HG02642 (cell line): ENCODE results near the gene LRRC75A.

Experiments used
- ATAC-seq: cut with Tn5 transposase; IDR thresholded peaks from one replicate; pipeline ENCODE4 v1.9.1; 2021; ENCODE audit warnings: mild to moderate bottlenecking; ENCODE audit not compliant: unreplicated experiment, poor library complexity

LRRC75A gene

GRCh38 chr17:16474012-16474725, 17.8 kb downstream of the LRRC75A start:
- ATAC-seq, result no peak

- no peak for ATAC-seq
These were observed 18.7 kb downstream of the LRRC75A start for GRCh38 chr17:16473044-16474011.

- ATAC-seq, result no peak
These were observed 19.5 kb downstream of the LRRC75A start for GRCh38 chr17:16472539-16472938.

DNA sequence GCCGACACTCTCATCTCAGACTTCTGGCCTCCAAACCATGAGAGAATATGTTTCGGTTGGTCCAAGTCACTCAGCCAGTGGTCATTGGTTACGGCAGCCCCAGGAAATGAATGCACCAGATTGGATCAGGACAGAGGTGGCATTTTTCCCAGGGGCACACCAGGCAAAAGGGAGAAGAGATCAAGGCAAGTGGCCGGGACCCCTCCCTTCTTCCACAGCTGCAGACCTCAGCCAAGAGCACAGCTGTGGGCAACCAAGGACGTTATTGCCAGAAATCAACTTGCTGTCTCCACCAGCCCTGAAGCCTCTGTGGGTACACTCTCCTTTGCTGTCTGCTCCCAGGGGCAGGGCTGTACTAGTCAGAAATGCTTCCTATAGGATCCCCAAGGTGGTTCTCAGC, 20.7 kb downstream of the LRRC75A start:
- ATAC-seq, result no peak

GRCh38 chr17:16470265-16470664, 21.7 kb downstream of the LRRC75A start:
- ATAC-seq, result no peak

GRCh38 chr17:16468428-16468992, 23.5 kb downstream of the LRRC75A start:
- ATAC-seq, result no peak

DNA sequence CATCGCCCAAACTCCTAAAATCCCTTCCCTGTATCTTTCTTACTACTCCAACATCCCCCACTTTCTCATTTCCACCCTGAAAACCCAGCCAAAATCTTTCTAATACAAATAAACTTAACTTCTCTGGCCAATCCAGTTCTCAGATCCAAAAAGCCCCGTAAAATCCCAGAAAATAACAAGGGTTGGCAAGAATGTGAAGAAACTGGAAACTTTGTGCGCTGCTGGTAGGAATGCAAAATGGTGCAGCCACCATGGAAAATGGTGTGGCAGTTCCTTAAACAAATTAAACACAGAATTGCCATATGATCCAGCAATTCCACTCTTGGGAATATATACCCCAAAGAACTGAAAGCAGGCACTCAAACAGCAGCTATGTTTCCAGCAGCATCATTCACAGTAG, 24.1 kb downstream of the LRRC75A start:
- no peak for ATAC-seq

GRCh38 chr17:16467044-16467443, 24.9 kb downstream of the LRRC75A start:
- no peak for ATAC-seq

DNA sequence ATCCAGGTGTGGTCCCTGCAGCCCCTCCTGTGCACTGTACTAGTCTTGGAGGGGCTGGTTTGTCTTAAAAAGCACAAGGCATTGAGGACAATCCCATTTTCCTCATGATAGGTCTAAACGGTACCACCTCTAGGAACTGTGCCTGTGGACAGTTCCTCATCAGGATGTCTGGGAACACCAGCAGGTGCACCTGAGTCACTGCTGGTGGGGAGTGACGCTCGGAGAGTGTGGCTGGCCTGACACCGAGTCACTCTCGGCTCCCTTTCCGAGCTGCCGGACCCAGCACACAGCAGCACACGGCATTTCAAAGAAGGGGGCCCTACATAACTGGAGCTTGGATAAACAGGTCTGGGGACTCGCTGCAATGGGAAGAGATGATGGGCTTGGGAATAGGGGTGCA, 25.6 kb downstream of the LRRC75A start:
- ATAC-seq, result no peak

DNA sequence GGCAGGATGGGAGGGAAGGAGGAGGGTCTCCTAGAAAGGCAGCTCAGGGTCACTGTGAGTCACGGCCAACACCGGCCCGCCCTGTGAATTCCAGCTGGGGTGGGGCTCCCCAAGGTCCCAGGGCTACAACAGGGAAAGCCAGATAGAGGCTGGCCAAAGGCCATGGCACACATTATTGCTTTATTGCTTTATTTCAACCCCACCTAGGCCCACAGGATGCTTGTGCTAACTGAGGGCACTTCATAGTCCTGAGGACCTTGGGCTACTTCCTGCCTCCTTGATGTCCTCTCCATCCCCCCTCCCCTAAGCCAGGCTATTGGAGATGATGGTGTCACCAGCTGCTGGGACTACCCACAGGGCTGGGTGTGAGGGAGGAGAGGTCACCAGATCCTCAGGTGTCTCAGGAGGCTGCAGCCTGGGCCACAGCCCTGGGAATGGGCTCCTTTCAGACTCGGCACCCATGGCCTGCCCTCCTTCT, 26.1 kb downstream of the LRRC75A start:
- ATAC-seq, result no peak

DNA sequence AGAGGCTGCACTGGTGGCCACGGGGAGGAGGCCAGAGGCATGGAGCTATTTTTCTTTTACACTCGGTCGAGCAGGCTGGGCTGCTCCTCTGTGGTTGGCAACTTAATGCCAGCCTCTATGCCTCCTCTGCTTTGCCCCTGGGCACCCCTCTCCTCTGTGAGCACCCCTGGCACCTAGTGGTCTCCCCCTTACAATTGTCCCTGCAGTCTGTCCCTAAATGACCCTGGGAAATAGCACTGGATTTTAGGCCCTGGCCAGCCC, 27.0 kb downstream of the LRRC75A start:
- no peak for ATAC-seq

DNA sequence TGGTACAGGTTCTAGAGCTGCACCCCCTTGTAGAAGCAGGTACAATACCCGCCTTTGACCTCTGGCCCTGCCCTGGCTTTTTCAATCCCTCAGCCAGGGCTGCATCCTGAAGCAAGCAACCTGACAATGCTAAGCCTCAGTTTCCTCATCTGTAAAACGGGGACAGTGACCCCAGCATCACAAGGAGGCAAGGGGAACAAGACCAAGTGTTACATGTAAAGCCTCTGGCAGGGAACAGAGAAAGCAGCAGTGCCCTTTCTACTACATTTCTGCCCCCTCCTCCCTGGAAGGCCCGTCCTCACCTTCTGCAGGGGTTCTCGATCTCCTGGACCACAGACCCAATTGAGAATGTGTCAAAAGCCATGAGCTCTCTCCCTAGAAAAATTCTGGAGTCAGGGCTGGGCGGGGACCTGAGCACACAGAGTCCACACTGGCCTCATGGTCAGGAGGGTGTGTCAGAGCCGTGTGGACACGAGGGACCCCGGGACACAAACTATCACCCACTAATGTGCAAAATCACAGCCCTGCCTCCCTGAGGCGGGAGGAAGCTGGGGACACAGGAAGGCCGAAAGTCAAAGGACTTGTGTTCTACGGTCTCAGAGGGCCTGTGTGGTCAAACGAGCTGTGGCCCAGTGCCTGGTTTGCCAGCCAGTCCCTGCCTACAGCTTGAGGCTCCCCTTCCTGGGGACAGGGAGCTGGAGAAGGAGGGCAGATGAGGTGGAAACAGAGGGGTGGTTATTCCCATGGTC, 27.5 kb downstream of the LRRC75A start:
- ATAC-seq, result no peak

GRCh38 chr17:16463358-16464302, 28.4 kb downstream of the LRRC75A start:
- no peak for ATAC-seq

GRCh38 chr17:16462070-16462864, 29.7 kb downstream of the LRRC75A start:
- ATAC-seq, result no peak

GRCh38 chr17:16461606-16461866, 30.5 kb downstream of the LRRC75A start:
- no peak for ATAC-seq

DNA sequence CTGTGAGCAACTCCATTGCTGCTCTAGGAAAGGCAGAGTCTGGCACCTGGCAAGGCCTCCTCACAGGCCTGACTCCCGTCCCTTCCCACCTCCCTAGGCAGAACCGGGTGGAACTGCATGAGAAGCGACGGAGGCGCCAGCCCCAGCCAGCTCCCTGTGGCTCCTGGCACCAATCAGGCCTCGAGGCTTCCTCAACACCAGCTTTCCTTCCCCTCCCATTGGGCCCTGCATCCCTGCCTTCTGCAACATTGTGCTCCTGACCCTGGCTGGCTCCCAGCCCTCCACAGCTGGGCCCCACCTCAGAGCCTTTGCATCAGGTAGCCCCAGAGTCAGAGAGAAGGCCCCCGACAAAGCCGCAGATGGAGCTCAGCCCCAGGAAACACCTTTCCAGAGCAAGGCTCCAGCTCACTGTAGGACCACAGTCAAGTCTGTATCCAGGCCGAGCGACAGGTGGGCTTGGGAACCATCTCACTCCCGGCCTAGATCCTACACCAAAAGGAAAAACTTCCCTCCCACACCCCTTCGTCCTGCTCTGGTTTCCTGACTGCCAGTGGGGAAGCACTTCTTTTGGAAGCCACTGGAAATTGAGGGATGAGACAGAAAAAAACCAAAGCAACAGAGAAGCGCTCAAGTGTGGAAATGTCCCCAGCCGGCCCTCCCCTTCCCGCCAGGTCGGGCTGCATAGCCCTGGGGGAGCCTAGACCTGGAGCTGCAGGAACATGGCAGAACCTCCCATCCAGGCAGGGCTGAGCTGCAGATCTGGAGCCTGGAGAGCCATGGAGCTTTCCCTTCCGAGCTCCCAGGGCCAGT, 31.0 kb downstream of the LRRC75A start:
- no peak for ATAC-seq

DNA sequence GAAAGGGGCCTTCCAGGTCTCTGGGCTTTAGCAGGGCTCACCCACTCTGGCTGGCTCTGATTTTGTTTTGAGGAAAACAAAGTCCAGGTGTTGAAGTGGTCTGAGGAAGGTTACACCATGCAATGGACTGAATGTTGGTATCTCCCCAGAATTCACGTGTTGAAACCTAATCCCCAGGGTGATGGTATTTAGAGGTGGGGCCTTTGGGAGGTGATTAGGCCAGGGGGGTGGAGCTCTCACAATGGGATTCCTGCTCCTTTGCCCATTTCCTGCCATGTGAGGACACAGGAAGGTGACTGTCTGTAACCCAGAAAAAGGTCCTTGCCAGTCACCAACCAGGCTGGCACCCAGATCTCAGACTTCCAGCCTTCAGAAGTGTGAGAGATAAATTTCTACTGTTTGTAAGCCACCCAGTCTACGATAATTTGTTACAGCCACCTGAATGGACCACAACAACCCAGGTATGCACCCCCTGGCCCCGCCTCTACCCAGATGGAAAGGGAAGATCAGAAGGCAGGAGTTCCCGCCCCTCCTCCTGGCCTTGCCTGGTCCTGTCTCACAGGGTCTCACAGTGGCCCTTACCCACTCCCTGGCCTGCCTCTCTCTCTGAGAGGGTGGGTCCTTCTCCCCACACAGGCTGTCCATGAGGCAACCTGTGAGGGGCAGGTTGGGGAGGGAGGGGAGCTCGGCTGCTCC, 32.0 kb downstream of the LRRC75A start:
- ATAC-seq, result no peak

GRCh38 chr17:16459271-16459670, 32.7 kb downstream of the LRRC75A start:
- no peak for ATAC-seq
